Kidney epithelial cell (primary cell): ENCODE results near the gene CTPS2. TPM values are rescaled to one million over a fixed set of nuclear protein-coding genes. Genes with fewer than 3 reads are reported as not detected.
"Not testable (repeated sequence)": the region's sequence is repeated elsewhere in the genome, so short reads cannot be mapped to it uniquely, and the experiment has no call there.

Experiments
- DNase-seq: peaks from one replicate; pipeline ENCODE4 v3.0.0-alpha.2; 2010; ENCODE audit warnings: low read depth
- H3K27me3 ChIP-seq: 2 replicates; pipeline ENCODE4 v1.6.0; 2011; ENCODE audit warnings: low read length; ENCODE audit not compliant: control insufficient read depth, insufficient read depth
- H3K36me3 ChIP-seq: 2 replicates; pipeline ENCODE4 v1.5.1; 2011; ENCODE audit warnings: low read length; ENCODE audit not compliant: control insufficient read depth, insufficient read depth
- H3K4me3 ChIP-seq: 2 replicates; pipeline ENCODE4 v1.5.1; 2011; ENCODE audit warnings: low read depth, mild to moderate bottlenecking, control low read depth, low read length
- CTCF ChIP-seq: IDR thresholded peaks from 2 replicates; pipeline ENCODE4 v1.5.1; 2011; ENCODE audit warnings: mild to moderate bottlenecking, moderate library complexity, low read length, control low read depth, inconsistent platforms; ENCODE audit not compliant: insufficient read depth, poor library complexity, severe bottlenecking
- total RNA-seq: library from RNA; depleted of rRNA; stranded (reverse); fragments of >200 nt; gene quantifications from 2 replicates; pipeline ENCODE4 v1.2.3, GENCODE V29; 2015

The CTPS2 gene
- total RNA-seq, 1 donor from 2014 or later: 21.3 TPM

- TF ChIP-seq CTCF: no peak
- no peak overlapping the region for H3K4me3 ChIP-seq
- no peaks in the 10 kb centered on the region for H3K27me3 ChIP-seq
- no peaks in the 10 kb centered on the region for H3K36me3 ChIP-seq
- no peak for DNase-seq
Measured at GRCh38 chrX:16587836-16588235, 124.6 kb downstream of the CTPS2 start.

GRCh38 chrX:16586377-16587112 is 125.9 kb downstream of the CTPS2 start:
- TF ChIP-seq CTCF: no peak
- no peaks in the 10 kb centered on the region for H3K36me3 ChIP-seq
- DNase-seq: no peak
- no peak overlapping the region for H3K4me3 ChIP-seq
- H3K27me3 ChIP-seq: no peaks in the 10 kb centered on the region

GRCh38 chrX:16585486-16586376 is 126.7 kb downstream of the CTPS2 start:
- DNase-seq: no peak
- no peaks in the 10 kb centered on the region for H3K36me3 ChIP-seq
- no peak for TF ChIP-seq CTCF

GRCh38 chrX:16580004-16580797 is 132.3 kb downstream of the CTPS2 start:
- H3K27me3 ChIP-seq, H3K36me3 ChIP-seq, H3K4me3 ChIP-seq, DNase-seq: not testable (repeated sequence)

More at GRCh38 chrX:16585486-16586376, 126.7 kb downstream of the CTPS2 start:
- Histone ChIP-seq H3K4me3 (no peak overlapping the region), H3K27me3 (no peaks in the 10 kb centered on the region)

- Histone ChIP-seq H3K27me3 (no peaks in the 10 kb centered on the region), H3K4me3 (no peak overlapping the region), H3K36me3 (no peaks in the 10 kb centered on the region)
- no peak for TF ChIP-seq CTCF
- no peak for DNase-seq
Measured at GRCh38 chrX:16579517-16579916, 133.0 kb downstream of the CTPS2 start.

GRCh38 chrX:16578218-16578617 is 134.3 kb downstream of the CTPS2 start:
- H3K36me3 ChIP-seq: no peaks in the 10 kb centered on the region
- DNase-seq: no peak
- no peak for TF ChIP-seq CTCF

More at GRCh38 chrX:16578218-16578617, 134.3 kb downstream of the CTPS2 start:
- Histone ChIP-seq H3K27me3 (no peaks in the 10 kb centered on the region), H3K4me3 (no peak overlapping the region)
